ENCODE measurements around the gene CCDC6.

DNA sequence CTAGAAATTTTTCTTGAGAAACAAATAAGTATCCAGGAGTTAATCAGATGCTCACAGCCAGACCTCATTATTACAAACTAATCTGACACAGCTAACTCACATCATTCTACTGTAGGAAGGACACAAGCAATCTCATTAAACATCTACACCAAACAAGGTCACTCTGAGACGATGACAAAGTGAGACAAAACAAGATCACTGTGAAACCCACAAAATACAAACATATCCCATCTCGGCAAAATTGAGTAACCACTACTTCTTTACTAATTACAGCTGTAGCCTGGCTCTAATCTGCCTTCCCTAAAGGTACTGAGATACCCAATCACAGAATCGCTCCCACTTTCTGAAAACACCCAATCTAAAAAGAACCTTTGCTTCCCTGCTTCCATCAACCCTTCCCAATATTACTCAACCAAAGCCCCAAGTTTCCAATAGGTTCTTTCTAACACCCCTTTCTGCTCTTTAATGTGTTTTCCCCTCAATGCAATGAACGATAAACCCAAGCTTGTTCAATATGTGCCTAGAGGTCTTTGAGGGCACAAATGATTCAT lies 26.9 kb downstream of the CCDC6 start:
- TF ChIP-seq, protein P1, sequence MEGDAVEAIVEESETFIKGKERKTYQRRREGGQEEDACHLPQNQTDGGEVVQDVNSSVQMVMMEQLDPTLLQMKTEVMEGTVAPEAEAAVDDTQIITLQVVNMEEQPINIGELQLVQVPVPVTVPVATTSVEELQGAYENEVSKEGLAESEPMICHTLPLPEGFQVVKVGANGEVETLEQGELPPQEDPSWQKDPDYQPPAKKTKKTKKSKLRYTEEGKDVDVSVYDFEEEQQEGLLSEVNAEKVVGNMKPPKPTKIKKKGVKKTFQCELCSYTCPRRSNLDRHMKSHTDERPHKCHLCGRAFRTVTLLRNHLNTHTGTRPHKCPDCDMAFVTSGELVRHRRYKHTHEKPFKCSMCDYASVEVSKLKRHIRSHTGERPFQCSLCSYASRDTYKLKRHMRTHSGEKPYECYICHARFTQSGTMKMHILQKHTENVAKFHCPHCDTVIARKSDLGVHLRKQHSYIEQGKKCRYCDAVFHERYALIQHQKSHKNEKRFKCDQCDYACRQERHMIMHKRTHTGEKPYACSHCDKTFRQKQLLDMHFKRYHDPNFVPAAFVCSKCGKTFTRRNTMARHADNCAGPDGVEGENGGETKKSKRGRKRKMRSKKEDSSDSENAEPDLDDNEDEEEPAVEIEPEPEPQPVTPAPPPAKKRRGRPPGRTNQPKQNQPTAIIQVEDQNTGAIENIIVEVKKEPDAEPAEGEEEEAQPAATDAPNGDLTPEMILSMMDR (IDR thresholded peaks at IDR 0.05), result no peak
- TF ChIP-seq POLR2A (IDR thresholded peaks at IDR 0.05), result no peak
